Measurements from ENCODE around the gene LRRC10B. TPM values are rescaled to one million over a fixed set of nuclear protein-coding genes. Genes with fewer than 3 reads are reported as not detected.

The LRRC10B gene
- total RNA-seq, 1 experiment from 2014 or later, result 1.1 TPM

DNA sequence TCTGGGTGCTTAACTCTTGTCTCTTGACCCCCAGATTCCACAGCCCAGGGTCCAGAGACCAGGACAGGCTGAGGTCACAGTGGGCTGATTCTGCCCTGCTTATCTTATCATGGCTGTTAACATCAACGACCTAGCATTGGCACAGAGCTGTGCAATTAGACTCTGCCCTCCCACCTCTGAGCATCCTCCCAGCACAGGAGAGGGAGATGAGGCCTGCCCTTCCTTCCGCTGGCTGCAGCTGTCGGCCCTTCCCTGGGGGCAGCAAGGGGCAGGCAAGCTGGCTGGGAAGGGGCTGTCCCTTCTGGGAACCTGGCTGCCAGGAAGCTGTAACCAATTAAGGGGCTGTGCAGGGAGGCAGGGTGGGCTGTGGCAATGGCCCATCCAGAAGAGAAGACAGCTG lies 22.5 kb downstream of the LRRC10B start:
- Histone ChIP-seq H3F3A (ENCODE audit: insufficient read depth, low read depth) (no peaks in the 10 kb centered on the region), H3K27ac (no peak overlapping the region), H3K9me2 (ENCODE audit: insufficient read depth) (no peaks in the 10 kb centered on the region), H3K36me3 (ENCODE audit: low read depth) (no peaks in the 10 kb centered on the region), H4K20me1 (ENCODE audit: insufficient read depth) (no peaks in the 10 kb centered on the region), H3K27me3 (ENCODE audit: insufficient read depth, low read depth) (peaks cover 32% of the 10 kb centered on the region), H3K79me2 (ENCODE audit: low read depth) (no peaks in the 10 kb centered on the region), H3K4me3 (no peak overlapping the region), H2AFZ (no peak overlapping the region), H3K4me1 (replicated peaks; ENCODE audit: insufficient read depth) (no peaks in the 10 kb centered on the region), H3K9me3 (ENCODE audit: insufficient read depth, low read depth) (no peaks in the 10 kb centered on the region), H3K4me2 (no peak overlapping the region)
- no peak for TF ChIP-seq EZH2 (IDR thresholded peaks at IDR 0.05; ENCODE audit: low read depth)
- TF ChIP-seq, protein P1, sequence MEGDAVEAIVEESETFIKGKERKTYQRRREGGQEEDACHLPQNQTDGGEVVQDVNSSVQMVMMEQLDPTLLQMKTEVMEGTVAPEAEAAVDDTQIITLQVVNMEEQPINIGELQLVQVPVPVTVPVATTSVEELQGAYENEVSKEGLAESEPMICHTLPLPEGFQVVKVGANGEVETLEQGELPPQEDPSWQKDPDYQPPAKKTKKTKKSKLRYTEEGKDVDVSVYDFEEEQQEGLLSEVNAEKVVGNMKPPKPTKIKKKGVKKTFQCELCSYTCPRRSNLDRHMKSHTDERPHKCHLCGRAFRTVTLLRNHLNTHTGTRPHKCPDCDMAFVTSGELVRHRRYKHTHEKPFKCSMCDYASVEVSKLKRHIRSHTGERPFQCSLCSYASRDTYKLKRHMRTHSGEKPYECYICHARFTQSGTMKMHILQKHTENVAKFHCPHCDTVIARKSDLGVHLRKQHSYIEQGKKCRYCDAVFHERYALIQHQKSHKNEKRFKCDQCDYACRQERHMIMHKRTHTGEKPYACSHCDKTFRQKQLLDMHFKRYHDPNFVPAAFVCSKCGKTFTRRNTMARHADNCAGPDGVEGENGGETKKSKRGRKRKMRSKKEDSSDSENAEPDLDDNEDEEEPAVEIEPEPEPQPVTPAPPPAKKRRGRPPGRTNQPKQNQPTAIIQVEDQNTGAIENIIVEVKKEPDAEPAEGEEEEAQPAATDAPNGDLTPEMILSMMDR (conservative IDR thresholded peaks at IDR 0.05), result no peak
- BruUV-seq (replicated peaks), result no TSS peak
- intact Hi-C loops (cut with micrococcal nuclease; ENCODE audit: unreplicated experiment), result loop anchor here (5.0 kb wide), 1 partner anchor 36 kb away; no protein-coding TSS in a partner anchor
- ChIA-PET POLR2A (ENCODE audit: unreplicated experiment) (no interaction called here), CTCF (interaction anchor here (0.6 to 1.0 kb wide), 2 partner anchors 11 to 81 kb away, joined by 9 read pairs; no protein-coding TSS in a partner anchor)
- DNase-seq, result no peak

DNA sequence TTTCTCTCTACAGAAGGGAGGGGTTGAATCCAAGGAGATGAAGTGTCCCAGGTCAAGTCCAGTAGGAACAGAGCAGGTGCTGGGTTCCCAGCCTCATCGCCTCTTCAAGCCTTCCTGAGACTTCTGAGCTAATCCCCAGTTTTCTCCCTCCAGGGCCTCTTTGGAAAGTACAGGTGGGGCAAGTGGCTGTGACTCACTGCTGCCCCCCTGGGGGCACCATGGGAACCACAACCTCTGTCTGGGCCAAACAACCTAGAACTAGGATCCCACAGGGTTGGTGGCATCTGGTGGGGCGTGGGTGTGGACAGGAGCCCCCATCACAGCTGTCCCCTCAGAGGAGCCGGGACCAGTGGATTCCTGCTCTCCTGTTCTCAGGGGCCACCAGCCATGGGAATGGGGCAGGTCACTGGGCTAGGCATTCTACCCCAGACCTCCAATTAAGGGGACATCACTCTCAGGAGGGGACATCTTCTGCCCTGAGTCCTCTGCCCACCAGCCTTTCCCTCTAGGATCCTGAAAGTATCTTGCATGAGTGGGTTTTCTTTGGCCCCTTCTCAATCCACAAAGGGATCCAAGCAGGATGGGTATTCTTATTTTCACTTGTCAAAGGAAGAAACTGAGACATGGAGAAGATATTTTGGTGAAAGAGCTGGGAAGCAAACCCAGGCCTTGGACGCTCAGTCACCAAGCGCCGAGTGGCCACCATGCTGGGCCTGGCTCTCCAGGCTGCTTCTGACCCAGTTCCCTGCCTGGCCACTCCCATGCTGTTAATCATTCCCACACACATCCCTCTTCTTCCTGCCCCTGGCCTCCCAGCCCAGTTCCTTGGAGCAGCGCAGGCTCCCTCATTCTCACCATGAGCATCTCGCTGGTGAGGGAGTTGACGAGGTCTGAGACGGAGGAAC lies 23.8 kb downstream of the LRRC10B start:
- intact Hi-C loops (cut with micrococcal nuclease; ENCODE audit: unreplicated experiment), result loop anchor here (1.0 to 5.0 kb wide), 3 partner anchors 35 to 201 kb away; no protein-coding TSS in a partner anchor
- Histone ChIP-seq H3K9me3 (ENCODE audit: insufficient read depth, low read depth) (no peaks in the 10 kb centered on the region), H3K4me2 (no peak overlapping the region), H3K36me3 (ENCODE audit: low read depth) (no peaks in the 10 kb centered on the region), H3K4me3 (no peak overlapping the region), H4K20me1 (ENCODE audit: insufficient read depth) (no peaks in the 10 kb centered on the region), H3F3A (ENCODE audit: insufficient read depth, low read depth) (no peaks in the 10 kb centered on the region), H3K4me1 (replicated peaks; ENCODE audit: insufficient read depth) (no peaks in the 10 kb centered on the region), H3K9me2 (ENCODE audit: insufficient read depth) (no peaks in the 10 kb centered on the region), H2AFZ (no peak overlapping the region), H3K79me2 (ENCODE audit: low read depth) (no peaks in the 10 kb centered on the region), H3K27ac (no peak overlapping the region), H3K27me3 (ENCODE audit: insufficient read depth, low read depth) (peaks cover 22% of the 10 kb centered on the region; the same call in 1 of the 2 replicates)
- TF ChIP-seq, protein P1 (conservative IDR thresholded peaks at IDR 0.05), result peak; percentile 94
- TF ChIP-seq EZH2 (IDR thresholded peaks at IDR 0.05; ENCODE audit: low read depth), result no peak
- DNase-seq, result peak in 1 of 2 experiments; percentile 69
- no TSS peak for BruUV-seq (replicated peaks)
- CTCF ChIA-PET, result interaction anchor here (0.6 to 1.0 kb wide), 4 partner anchors 10 to 553 kb away, joined by 3 to 9 read pairs (median 5); no protein-coding TSS in a partner anchor
- POLR2A ChIA-PET (ENCODE audit: unreplicated experiment), result no interaction called here

DNA sequence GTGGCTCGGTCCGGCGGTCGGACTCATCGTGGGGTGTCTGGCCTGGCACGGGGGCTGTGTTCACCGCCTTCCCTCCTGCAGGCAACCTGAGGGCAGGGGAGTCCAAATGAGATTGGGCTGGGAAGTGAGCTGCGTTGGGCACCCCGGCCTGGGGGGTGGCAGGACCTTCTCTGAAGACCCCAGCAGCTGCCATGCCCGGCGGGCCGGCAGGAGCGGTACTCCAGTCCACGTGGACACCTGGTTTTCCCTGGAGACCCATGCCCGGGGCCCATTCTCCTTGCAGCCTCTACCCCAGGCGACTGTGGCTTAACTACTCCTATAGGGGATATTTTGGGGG lies 24.5 kb downstream of the LRRC10B start:
- intact Hi-C loops (cut with micrococcal nuclease; ENCODE audit: unreplicated experiment), result loop anchor here (5.0 kb wide), 1 partner anchor 34 kb away; no protein-coding TSS in a partner anchor
- peaks cover 22% of the 10 kb centered on the region; the same call in 1 of the 2 replicates for H3K27me3 ChIP-seq (ENCODE audit: insufficient read depth, low read depth)
- TF ChIP-seq, protein P1 (conservative IDR thresholded peaks at IDR 0.05), result no peak
- no peak for TF ChIP-seq EZH2 (IDR thresholded peaks at IDR 0.05; ENCODE audit: low read depth)
- ChIA-PET POLR2A (ENCODE audit: unreplicated experiment) (no interaction called here), CTCF (interaction anchor here (0.6 kb wide), 1 partner anchor 31 kb away, joined by 4 read pairs; no protein-coding TSS in a partner anchor)
- H3K4me2 ChIP-seq, result no peak overlapping the region
- H3K79me2 ChIP-seq (ENCODE audit: low read depth), result no peaks in the 10 kb centered on the region
- H2AFZ ChIP-seq, result no peak overlapping the region
- H3K27ac ChIP-seq, result no peak overlapping the region
- no peaks in the 10 kb centered on the region for H3K9me3 ChIP-seq (ENCODE audit: insufficient read depth, low read depth)
- no peaks in the 10 kb centered on the region for H4K20me1 ChIP-seq (ENCODE audit: insufficient read depth)
- no TSS peak for BruUV-seq (replicated peaks)
- H3K4me1 ChIP-seq (replicated peaks; ENCODE audit: insufficient read depth), result no peaks in the 10 kb centered on the region
- H3K36me3 ChIP-seq (ENCODE audit: low read depth), result no peaks in the 10 kb centered on the region
- no peaks in the 10 kb centered on the region for H3K9me2 ChIP-seq (ENCODE audit: insufficient read depth)
- no peak overlapping the region for H3K4me3 ChIP-seq
- DNase-seq, result no peak
- no peaks in the 10 kb centered on the region for H3F3A ChIP-seq (ENCODE audit: insufficient read depth, low read depth)

Measured in PC-9 (cell line).